ENCODE measurements around the gene PDRG1.
A peak's percentile ranks its signal among the peaks of the same experiment; 100 is the strongest.

The PDRG1 gene

GRCh38 chr20:31951530-31952453 is at the start of gene PDRG1:
PDRG1 (minus strand) TSS chr20:31952046; CDS start chr20:31951961, 85 bp downstream.
- peak; percentile 98 for DNase-seq

- DNase-seq, result no peak
Measured at GRCh38 chr20:31998246-31998645, 46.4 kb upstream of the PDRG1 start.

- DNase-seq, result no peak
Measured at GRCh38 chr20:31996996-31997395, 45.1 kb upstream of the PDRG1 start.

GRCh38 chr20:31992086-31992485 is 40.2 kb upstream of the PDRG1 start:
- DNase-seq, result no peak

DNA sequence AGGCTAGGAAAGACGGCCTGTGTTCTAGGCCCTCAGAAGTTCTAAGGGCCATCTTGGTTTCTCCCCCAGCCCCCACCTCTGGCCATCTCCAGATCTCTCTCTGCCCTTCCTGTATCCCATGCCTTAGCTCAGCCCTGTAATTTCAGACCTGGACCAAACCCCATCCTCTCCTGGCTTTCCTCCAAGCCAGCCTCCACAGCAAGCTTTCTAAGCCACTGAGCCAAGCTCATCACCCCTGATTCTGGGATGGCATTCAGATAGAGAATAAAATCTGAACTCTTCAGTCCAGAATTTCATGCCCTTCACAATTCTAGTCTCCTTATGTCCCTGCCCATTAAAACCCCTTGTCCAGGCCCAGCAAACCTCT is 39.5 kb upstream of the PDRG1 start:
- no peak for DNase-seq

GRCh38 chr20:31990641-31991338 is 38.9 kb upstream of the PDRG1 start:
- DNase-seq, result no peak

DNA sequence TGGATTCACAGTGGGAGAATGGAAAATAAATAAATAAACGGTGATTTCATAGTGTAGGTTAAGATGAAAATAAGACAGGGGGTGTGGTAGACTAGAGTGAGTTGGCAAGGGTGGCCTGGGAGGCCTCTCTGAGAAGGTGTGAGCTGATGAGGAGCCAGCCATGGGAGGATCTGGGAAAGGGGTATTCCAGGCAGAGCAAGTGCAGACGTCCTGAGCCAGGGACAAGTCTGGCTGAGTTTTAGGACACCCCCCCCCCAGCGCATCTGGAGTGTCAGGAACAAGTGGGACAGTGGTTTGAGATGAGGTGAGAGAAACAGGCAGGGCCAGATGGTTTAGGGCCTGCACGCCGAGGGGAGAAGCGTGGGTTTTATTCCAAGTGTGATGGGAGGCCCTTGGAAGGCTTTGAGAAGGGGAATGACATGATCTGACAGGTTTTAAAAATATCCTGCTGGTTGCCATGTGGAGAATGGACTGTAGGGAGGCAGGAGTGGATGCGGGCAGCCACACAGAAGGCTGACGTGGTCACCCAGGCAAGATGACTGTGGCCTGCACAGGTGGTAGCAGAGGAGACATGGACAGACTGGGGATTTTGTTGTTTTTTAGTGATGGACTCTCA is 37.3 kb upstream of the PDRG1 start:
- DNase-seq, result no peak

DNA sequence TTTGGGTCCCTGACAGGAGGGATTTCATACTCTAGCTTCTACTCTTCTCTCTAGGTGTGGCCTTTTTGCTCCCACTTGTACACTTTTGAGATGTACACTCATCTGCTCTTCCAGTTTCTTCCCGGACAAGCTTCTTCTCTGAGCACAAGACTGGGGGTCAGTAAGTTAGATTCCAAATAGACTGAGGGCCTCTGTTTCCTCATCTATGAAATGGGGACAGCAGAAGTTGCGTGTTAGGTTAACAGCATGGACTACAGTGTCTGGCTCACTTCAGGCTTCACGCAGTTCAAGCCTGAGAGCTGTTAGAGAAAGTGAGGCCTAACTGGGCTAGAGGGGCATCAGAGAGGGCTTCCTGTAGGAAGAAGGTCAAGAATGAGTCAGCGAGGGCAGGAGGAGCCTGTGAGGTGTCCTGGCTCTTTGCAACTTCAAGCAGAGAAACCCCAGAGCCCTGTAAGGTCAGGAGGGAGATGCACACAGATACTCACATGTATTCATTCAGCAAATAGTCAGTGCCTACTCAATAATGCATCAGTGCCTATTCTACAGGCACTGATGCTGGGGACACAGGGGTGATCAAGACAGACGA is 36.7 kb upstream of the PDRG1 start:
- no peak for DNase-seq

DNA sequence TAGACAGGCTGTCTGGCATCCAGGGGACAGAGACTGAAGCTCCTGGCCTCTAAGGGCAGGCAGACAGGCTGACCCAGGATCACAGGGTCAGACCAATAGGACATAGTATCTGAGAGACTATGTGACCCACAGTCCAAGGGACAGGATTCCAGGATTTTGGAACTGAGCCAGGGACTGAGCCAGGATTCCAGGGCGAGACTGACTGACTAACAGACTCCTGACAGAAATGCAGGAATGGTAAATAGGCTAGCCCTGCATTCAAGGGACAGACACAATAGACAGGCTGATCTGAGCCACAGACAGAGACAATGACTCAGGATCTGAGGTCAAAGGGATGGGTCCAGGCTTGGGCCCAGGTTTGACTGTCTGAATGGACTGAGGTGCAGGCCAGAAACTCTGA is 35.9 kb upstream of the PDRG1 start:
- DNase-seq, result no peak

DNA sequence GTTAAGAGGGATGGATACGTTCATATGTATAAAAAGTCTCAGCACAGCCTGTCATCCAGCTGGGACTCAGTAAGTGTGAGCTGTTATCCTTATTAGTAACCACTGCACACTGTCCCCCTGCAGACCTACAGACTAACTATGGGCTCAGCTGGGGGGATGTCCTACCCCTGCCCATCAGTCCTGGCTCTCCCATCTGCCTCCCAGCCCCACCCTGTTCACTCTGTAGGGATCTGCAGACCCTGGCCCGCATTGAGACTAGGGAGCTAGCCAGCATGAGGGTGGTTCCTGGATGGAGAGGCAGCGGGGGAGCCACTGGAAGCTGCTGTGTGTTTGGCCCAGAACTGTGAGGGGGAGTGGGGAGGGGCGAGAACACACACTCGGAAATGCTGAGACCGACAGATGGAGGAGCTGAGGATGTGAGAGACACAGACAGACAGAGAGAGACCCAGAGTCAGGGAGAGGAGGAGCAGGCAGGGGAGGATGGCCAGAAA is 33.2 kb upstream of the PDRG1 start:
- DNase-seq, result no peak

- DNase-seq, result no peak
Measured at GRCh38 chr20:31981784-31982183, 29.9 kb upstream of the PDRG1 start.

DNA sequence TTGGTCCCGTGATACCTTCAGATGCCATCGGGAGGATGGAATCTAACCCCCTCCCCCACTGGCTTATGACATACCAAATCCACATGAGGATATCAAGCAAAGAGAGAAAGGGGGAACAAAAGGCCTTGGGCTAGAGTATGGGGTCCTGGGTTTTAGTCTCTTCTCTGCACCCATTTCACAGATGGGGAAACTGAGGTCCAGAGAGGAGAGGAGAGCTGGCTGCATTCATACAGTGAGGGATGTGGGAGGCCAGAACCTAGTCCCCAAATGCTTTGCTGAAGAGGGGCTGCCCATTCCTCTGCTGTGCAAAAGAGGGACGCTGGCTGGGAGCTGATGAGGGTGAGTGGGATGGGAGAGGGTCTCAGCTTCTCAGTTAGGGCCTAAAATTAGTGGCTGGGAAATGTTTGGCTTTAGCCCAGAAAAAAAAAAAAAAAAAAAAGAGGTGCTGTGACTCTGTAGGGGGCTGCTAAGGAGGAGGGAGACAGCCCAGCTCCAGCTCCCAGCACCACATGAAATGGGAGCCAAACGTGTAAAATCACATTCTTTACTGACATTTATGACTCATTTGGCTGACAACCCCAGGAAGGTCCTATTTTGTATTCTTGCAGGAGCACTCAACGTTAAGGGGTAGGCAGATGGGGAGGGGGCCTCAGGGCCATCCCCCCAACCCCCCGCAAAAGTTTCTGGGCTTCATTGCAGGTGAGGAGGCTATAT is 28.0 kb upstream of the PDRG1 start:
- no peak for DNase-seq

DNA sequence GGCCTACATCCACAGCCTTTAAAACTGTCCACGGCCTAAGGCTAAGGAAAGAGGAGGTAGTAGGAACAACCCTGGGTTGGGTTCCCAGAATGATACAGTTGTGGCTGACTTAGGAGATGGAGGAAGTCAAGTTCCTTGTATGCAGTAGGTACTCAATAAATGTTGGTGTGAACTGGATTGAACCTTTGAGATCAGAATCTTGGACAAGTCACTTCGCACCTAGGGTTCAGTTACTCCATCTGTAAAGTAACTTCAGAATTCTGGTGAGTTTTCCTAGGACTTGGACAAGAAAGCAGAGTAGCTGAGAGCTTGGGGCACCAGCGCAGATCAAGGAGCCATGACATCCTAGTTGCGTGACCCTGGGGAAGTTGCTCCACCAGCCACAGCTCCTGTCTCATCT is 25.2 kb upstream of the PDRG1 start:
- DNase-seq, result no peak

- DNase-seq, result no peak
Measured at GRCh38 chr20:31975874-31976273, 24.0 kb upstream of the PDRG1 start.

DNA sequence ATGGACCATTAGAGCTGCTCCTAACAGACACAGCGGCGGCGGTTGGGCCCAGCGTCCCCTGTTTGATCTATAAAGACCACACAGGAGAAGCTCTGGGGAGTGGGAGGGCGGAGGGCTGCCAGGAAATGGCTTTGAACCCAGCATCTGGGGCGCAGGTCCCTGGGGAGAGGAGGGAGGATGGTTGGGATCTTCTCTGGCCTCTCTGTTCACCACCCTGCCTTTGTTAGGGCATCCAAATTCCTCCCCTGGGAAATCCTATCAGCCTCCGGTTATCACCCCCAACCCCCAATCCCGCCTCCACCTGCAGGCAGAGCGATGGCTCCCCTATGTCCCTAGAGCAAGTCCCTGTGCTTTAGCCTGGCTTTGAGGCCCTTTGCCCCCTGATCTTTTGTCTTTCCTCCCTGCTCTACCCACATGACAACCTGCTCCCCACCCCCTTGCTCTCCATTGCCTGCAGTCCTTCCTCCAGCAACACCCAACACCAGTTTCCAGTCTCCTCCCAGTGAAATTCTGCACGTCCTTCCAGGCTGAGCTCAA is 23.2 kb upstream of the PDRG1 start:
- DNase-seq, result no peak

- DNase-seq, result no peak
Measured at GRCh38 chr20:31974296-31974695, 22.4 kb upstream of the PDRG1 start.

DNA sequence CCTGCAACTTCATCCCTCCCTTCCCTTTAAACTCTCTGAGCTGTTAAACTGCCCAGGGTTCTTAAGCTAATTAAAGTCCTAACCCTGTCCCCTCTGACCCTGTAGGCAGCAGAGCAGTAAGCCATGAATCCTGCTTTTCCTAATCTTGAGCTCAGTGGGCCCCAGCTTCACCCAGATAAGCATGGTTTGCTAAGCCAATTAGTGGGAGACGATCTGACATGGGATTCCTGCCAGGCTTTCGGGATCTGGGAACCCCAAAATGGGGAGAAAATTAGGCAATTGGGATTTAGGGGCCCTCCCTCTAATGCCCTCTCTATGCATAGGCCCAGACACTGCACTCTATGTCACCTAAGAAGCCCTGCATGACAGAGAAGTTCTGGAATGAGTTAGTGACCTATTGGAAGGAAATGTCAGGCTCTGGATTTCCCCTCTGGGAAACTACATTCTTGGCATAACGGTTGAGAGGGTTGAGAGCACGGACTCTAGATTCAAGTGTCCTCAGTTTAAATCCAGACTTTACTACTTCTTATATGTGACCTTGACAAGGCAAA is 20.7 kb upstream of the PDRG1 start:
- DNase-seq, result no peak

- DNase-seq, result no peak
Measured at GRCh38 chr20:31969991-31970390, 18.1 kb upstream of the PDRG1 start.

GRCh38 chr20:31968291-31969126 is 16.7 kb upstream of the PDRG1 start:
- DNase-seq, result peak; percentile 90

DNA sequence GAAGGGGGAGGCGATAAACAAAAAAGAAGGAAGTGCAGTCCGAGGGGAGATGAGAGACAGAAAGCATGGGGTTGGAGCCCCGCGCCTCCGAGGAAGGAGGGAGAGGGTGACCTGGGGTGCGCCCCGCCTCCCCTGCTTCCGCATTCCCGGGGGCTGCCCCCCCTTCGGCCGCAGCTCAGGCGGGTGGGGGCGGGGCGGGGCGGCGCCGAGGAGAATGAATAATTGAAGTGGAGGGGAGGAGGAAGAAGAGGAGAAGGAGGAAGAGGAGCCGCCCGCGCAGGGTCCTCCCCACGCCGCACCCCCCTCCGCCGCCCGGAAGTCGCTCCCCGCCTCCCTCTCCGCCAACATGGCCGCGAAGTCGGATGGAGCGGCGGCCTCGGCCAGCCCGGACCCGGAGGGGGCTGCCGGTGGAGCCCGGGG is 16.0 kb upstream of the PDRG1 start, which contains the start of gene XKR7:
TSS of gene XKR7 (plus strand) at position 322 of the 420 bp plus-strand sequence. CDS start at position 347, 25 bp downstream.
- DNase-seq, result peak; percentile 60
